Suprapubic skin (tissue), 4 donors: ENCODE measurements around the gene SPATA20.

Experiments used
- POLR2A ChIP-seq, 2 donors: fragments of 450-650 bp; IDR thresholded peaks; one replicate each; pipeline ENCODE4 v1.6.1; 2017; ENCODE audit warnings: antibody characterized with exemption in 2 of 2, mild to moderate bottlenecking in 2 of 2, moderate library complexity in 2 of 2
- POLR2AphosphoS5 ChIP-seq, 3 donors: sonication (generic); formaldehyde crosslinking; IDR thresholded peaks; one replicate each; pipeline ENCODE4 v1.6.1; 2017; ENCODE audit warnings: antibody characterized with exemption in 3 of 3
- TF ChIP-seq, protein P1 (sequence below), 2 donors: fragments of 200-600 bp in 1 of 2; fragments of 450-650 bp in 1 of 2; sonication (generic) in 1 of 2; IDR thresholded peaks; one replicate each; pipeline ENCODE4 v1.5.1; 2016 to 2019; ENCODE audit warnings: antibody characterized with exemption in 2 of 2, mild to moderate bottlenecking in 1 of 2, moderate library complexity in 1 of 2

DNA sequence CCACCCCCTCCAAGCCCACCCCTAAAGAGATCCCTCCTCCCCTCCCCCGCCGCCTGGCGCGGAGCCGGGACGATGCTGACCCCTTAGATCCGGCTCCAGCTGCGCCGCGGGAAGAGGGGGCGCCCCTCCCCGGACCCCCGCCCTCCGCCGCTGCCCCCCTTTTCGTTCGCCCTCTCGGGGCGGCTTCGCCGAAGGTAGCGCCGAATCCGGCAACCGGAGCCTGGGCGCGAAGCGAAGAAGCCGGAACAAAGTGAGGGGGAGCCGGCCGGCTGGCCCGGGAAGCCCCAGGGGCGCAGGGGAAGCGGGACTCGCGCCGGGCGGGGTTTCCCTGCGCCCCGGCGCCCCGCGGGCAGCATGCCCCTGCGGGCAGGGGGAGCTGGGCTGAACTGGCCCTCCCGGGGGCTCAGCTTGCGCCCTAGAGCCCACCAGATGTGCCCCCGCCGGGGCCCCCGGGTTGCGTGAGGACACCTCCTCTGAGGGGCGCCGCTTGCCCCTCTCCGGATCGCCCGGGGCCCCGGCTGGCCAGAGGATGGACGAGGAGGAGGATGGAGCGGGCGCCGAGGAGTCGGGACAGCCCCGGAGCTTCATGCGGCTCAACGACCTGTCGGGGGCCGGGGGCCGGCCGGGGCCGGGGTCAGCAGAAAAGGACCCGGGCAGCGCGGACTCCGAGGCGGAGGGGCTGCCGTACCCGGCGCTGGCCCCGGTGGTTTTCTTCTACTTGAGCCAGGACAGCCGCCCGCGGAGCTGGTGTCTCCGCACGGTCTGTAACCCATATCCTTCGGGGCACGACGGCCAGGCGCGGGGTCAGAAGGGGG lies 14.2 kb downstream of the SPATA20 start:
- TF ChIP-seq POLR2A (IDR thresholded peaks at IDR 0.05) (no peak), POLR2AphosphoS5 (IDR thresholded peaks at IDR 0.05) (no peak)
- TF ChIP-seq, protein P1, sequence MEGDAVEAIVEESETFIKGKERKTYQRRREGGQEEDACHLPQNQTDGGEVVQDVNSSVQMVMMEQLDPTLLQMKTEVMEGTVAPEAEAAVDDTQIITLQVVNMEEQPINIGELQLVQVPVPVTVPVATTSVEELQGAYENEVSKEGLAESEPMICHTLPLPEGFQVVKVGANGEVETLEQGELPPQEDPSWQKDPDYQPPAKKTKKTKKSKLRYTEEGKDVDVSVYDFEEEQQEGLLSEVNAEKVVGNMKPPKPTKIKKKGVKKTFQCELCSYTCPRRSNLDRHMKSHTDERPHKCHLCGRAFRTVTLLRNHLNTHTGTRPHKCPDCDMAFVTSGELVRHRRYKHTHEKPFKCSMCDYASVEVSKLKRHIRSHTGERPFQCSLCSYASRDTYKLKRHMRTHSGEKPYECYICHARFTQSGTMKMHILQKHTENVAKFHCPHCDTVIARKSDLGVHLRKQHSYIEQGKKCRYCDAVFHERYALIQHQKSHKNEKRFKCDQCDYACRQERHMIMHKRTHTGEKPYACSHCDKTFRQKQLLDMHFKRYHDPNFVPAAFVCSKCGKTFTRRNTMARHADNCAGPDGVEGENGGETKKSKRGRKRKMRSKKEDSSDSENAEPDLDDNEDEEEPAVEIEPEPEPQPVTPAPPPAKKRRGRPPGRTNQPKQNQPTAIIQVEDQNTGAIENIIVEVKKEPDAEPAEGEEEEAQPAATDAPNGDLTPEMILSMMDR (IDR thresholded peaks at IDR 0.05): no peak
